ENCODE results near the gene RS1. TPM values are rescaled to one million over a fixed set of nuclear protein-coding genes. Genes with fewer than 3 reads are reported as not detected.

Gene RS1
- total and polyA plus RNA-seq, 2 of the 13 experiments (the other 11 are each of a cell fraction or from before 2014, with no cell fraction given) = not detected

GRCh38 chrX:18596096-18596495 lies 75.8 kb downstream of the RS1 start:
- H3K27me3 ChIP-seq (ENCODE audit: control insufficient read depth in 1 of 2, insufficient read depth in 2 of 2, low read length in 2 of 2) = no peaks in the 10 kb centered on the region
- intact Hi-C loops (cut with micrococcal nuclease; ENCODE audit: unreplicated experiment) (no loop called here), in situ Hi-C loops (cut with HindIII; ENCODE audit: extremely low pct_ligation_motif_present, low pct_unique_long_range_greater_than_20kb) (no loop called here)
- H3K9me3 ChIP-seq (ENCODE audit: low read length) = no peaks in the 10 kb centered on the region
- H3K27ac ChIP-seq (ENCODE audit: extremely low read length, insufficient read depth, low read length) = no peak overlapping the region
- H2AFZ ChIP-seq (ENCODE audit: low read length) = no peak overlapping the region
- no peak overlapping the region for H3K9ac ChIP-seq (ENCODE audit: insufficient read depth, low read depth, low read length)
- no peaks in the 10 kb centered on the region for H3K79me2 ChIP-seq (ENCODE audit: insufficient read depth, low read length)
- no peaks in the 10 kb centered on the region for H4K20me1 ChIP-seq (ENCODE audit: insufficient read depth, low read length)
- H3K4me2 ChIP-seq (ENCODE audit: low read depth, low read length) = no peak overlapping the region
- WGBS (ENCODE audit: low lambda C conversion rate) = 95% methylated on average over 4 of the region's 4 CpGs
- H3K36me3 ChIP-seq (replicated peaks in 1 of 2; ENCODE audit: control insufficient read depth in 1 of 2, insufficient read depth in 2 of 2, low read length in 2 of 2) = peaks cover 0 to 12% of the 10 kb centered on the region in 2 experiments; a peak in 2 of 5 replicates
- ChIA-PET CTCF (ENCODE audit: low intra/inter-chr PET ratio, low total read pairs) (no interaction called here), POLR2A (no interaction called here)
- ATAC-seq (no peak), FAIRE-seq (no peak), DNase-seq (ENCODE audit: low spot score) (no peak)
- TF ChIP-seq HIC2 (CRISPR knock-in tag; IDR thresholded peaks at IDR 0.05; ENCODE audit: low read depth) (no peak), RBFOX2 (IDR thresholded peaks at IDR 0.05; ENCODE audit: low read depth, low read length) (no peak), ZNF552 (CRISPR knock-in tag; IDR thresholded peaks at IDR 0.05; ENCODE audit: borderline replicate concordance) (no peak), PRMT3 (CRISPR knock-in tag; IDR thresholded peaks at IDR 0.05; ENCODE audit: borderline replicate concordance, low read depth) (no peak), ZBTB46 (CRISPR knock-in tag; IDR thresholded peaks at IDR 0.05; ENCODE audit: borderline replicate concordance) (no peak), CENPBD1 (CRISPR knock-in tag; IDR thresholded peaks at IDR 0.05; ENCODE audit: borderline replicate concordance, low read depth) (no peak)
- BruUV-seq (replicated peaks) = no TSS peak
- H3K4me3 ChIP-seq (replicated peaks in 1 of 3; ENCODE audit: insufficient read depth in 1 of 3, low read depth in 2 of 3, low read length in 3 of 3) = no peak overlapping the region
- H3K4me1 ChIP-seq (ENCODE audit: insufficient read depth, low read length) = peaks cover 2% of the 10 kb centered on the region; the same call in 1 of the 2 replicates
